SU-DHL-6 (cell line): Measurements from ENCODE around the gene ABHD17B.

Experiments
- H2AFZ ChIP-seq: fragments of 200-600 bp; sonication (generic); 2 replicates; pipeline ENCODE4 v1.6.1; 2014; ENCODE audit warnings: low read depth, mild to moderate bottlenecking, moderate library complexity, mixed read lengths, antibody characterized with exemption, low read length; ENCODE audit not compliant: severe bottlenecking
- H3F3A ChIP-seq: fragments of 200-600 bp; shearing (Covaris generic); 2 replicates; pipeline ENCODE4 v1.6.0; 2016; ENCODE audit warnings: antibody characterized with exemption, mild to moderate bottlenecking; ENCODE audit not compliant: insufficient read depth
- H3K27ac ChIP-seq: fragments of 200-600 bp; sonication (generic); 2 replicates; pipeline ENCODE4 v1.5.1; 2016; ENCODE audit warnings: low read depth, mild to moderate bottlenecking, low read length, moderate library complexity, mixed read lengths
- H3K27me3 ChIP-seq: fragments of 200-600 bp; sonication (generic), shearing (Covaris generic); 2 replicates; pipeline ENCODE4 v1.6.0; 2014; ENCODE audit warnings: mild to moderate bottlenecking, low read length
- H3K36me3 ChIP-seq: fragments of 200-600 bp; sonication (generic); 2 replicates; pipeline ENCODE4 v1.6.1; 2014; ENCODE audit warnings: mild to moderate bottlenecking, low read length, mixed read lengths
- H3K4me2 ChIP-seq: fragments of 300-600, 200-600 bp; shearing (Covaris generic), sonication (generic); 2 replicates; pipeline ENCODE4 v1.6.0; 2014; ENCODE audit warnings: low read length, low read depth, mild to moderate bottlenecking; ENCODE audit not compliant: poor library complexity, severe bottlenecking
- H3K4me3 ChIP-seq: fragments of 200-600 bp; sonication (generic); 2 replicates; pipeline ENCODE4 v1.5.1; 2014; ENCODE audit warnings: antibody characterized with exemption, low read length, mild to moderate bottlenecking, mixed read lengths; ENCODE audit not compliant: insufficient read depth, poor library complexity, severe bottlenecking
- H3K79me2 ChIP-seq: fragments of 200-600 bp; sonication (generic); 2 replicates; pipeline ENCODE4 v1.6.1; 2014; ENCODE audit warnings: mild to moderate bottlenecking, low read length, moderate library complexity; ENCODE audit not compliant: insufficient read depth
- H3K9ac ChIP-seq: fragments of 200-600 bp; sonication (generic); 2 replicates; pipeline ENCODE4 v1.7.0; 2014; ENCODE audit warnings: mild to moderate bottlenecking, low read length
- H3K9me2 ChIP-seq: fragments of 200-600 bp; sonication (generic); replicated peaks from 2 replicates; pipeline ENCODE4 v1.6.1; 2014; ENCODE audit warnings: low read length; ENCODE audit not compliant: insufficient read depth
- H3K9me3 ChIP-seq: fragments of 200-600 bp; sonication (generic); 2 replicates; pipeline ENCODE4 v1.6.1; 2014; ENCODE audit warnings: low read length, mixed read lengths; ENCODE audit not compliant: insufficient read depth
- H4K20me1 ChIP-seq: fragments of 200-600 bp; sonication (generic); 2 replicates; pipeline ENCODE4 v1.6.1; 2014; ENCODE audit warnings: low read depth, mild to moderate bottlenecking, antibody characterized with exemption, low read length, moderate library complexity, mixed read lengths
- EZH2phosphoT487 ChIP-seq: fragments of 200-600 bp; sonication (generic), shearing (Covaris generic); conservative IDR thresholded peaks from 2 replicates; pipeline ENCODE4 v1.6.1; 2018; ENCODE audit warnings: mild to moderate bottlenecking, antibody characterized with exemption, low read length, moderate library complexity, mixed read lengths
- TF ChIP-seq, protein P1 (sequence below): fragments of 200-600 bp; sonication (generic); IDR thresholded peaks from one replicate; pipeline ENCODE4 v1.5.1; 2017; ENCODE audit warnings: antibody characterized with exemption, mild to moderate bottlenecking, low read length, moderate library complexity; ENCODE audit not compliant: insufficient read depth, poor library complexity, severe bottlenecking

The ABHD17B gene

GRCh38 chr9:71876106-71876505 is 34.9 kb downstream of the ABHD17B start:
- H3K9me2 ChIP-seq = no peaks in the 10 kb centered on the region

GRCh38 chr9:71875345-71875744 is 35.6 kb downstream of the ABHD17B start:
- Histone ChIP-seq H3K79me2 (peaks cover 51% of the 10 kb centered on the region), H3K4me2 (no peak overlapping the region), H3K27me3 (no peaks in the 10 kb centered on the region), H4K20me1 (no peaks in the 10 kb centered on the region), H3K4me3 (no peak overlapping the region), H2AFZ (no peak overlapping the region), H3K9me3 (peaks cover 25% of the 10 kb centered on the region; the same call in 1 of the 2 replicates), H3K9ac (no peak overlapping the region), H3K36me3 (peaks cover 17% of the 10 kb centered on the region; the same call in 1 of the 2 replicates), H3K9me2 (no peaks in the 10 kb centered on the region), H3K27ac (no peak overlapping the region), H3F3A (no peaks in the 10 kb centered on the region)
- TF ChIP-seq, protein P1, sequence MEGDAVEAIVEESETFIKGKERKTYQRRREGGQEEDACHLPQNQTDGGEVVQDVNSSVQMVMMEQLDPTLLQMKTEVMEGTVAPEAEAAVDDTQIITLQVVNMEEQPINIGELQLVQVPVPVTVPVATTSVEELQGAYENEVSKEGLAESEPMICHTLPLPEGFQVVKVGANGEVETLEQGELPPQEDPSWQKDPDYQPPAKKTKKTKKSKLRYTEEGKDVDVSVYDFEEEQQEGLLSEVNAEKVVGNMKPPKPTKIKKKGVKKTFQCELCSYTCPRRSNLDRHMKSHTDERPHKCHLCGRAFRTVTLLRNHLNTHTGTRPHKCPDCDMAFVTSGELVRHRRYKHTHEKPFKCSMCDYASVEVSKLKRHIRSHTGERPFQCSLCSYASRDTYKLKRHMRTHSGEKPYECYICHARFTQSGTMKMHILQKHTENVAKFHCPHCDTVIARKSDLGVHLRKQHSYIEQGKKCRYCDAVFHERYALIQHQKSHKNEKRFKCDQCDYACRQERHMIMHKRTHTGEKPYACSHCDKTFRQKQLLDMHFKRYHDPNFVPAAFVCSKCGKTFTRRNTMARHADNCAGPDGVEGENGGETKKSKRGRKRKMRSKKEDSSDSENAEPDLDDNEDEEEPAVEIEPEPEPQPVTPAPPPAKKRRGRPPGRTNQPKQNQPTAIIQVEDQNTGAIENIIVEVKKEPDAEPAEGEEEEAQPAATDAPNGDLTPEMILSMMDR = no peak
- TF ChIP-seq EZH2phosphoT487 = no peak

More at GRCh38 chr9:71876106-71876505, 34.9 kb downstream of the ABHD17B start:
- no peak overlapping the region for H3K9ac ChIP-seq
- no peak for TF ChIP-seq EZH2phosphoT487
- TF ChIP-seq, protein P1 = no peak
- H3K27ac ChIP-seq = no peak overlapping the region
- no peak overlapping the region for H2AFZ ChIP-seq
- H3F3A ChIP-seq = no peaks in the 10 kb centered on the region
- no peaks in the 10 kb centered on the region for H3K27me3 ChIP-seq
- no peak overlapping the region for H3K4me3 ChIP-seq
- H3K4me2 ChIP-seq = no peak overlapping the region
- peaks cover 18% of the 10 kb centered on the region; the same call in 1 of the 2 replicates for H3K36me3 ChIP-seq
- peaks cover 57% of the 10 kb centered on the region for H3K79me2 ChIP-seq
- peaks cover 25% of the 10 kb centered on the region; the same call in 1 of the 2 replicates for H3K9me3 ChIP-seq
- H4K20me1 ChIP-seq = no peaks in the 10 kb centered on the region

DNA sequence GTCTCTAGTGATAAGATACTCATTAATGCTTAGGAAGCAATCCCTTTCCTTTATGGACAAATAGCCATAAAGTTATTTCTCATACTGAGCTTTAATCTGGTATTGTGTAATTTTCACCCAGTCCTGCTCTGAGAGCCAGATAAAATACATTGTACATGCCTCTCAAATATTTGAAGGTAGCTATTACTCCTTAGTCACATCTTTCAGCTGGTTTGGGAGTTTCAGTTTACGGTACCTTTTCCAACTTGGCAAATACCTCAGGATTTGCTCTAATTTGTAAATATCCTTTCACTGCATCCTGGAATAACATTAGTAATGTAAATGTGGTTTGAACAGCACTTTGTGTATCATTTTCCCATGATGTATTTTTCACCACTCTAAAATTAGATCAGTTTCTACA is 47.4 kb downstream of the ABHD17B start:
- no peak overlapping the region for H3K9ac ChIP-seq
- H3F3A ChIP-seq = no peaks in the 10 kb centered on the region; the same call in 1 of the 2 replicates
- TF ChIP-seq EZH2phosphoT487 = no peak
- TF ChIP-seq, protein P1 = no peak
- peaks cover 10% of the 10 kb centered on the region; the same call in 1 of the 2 replicates for H3K9me3 ChIP-seq
- no peak overlapping the region for H3K27ac ChIP-seq
- H3K9me2 ChIP-seq = no peaks in the 10 kb centered on the region
- no peak overlapping the region for H3K4me2 ChIP-seq
- no peak overlapping the region for H3K4me3 ChIP-seq
- no peaks in the 10 kb centered on the region for H3K27me3 ChIP-seq
- no peaks in the 10 kb centered on the region for H4K20me1 ChIP-seq
- H3K79me2 ChIP-seq = no peaks in the 10 kb centered on the region
- no peak overlapping the region for H2AFZ ChIP-seq
- H3K36me3 ChIP-seq = peaks cover 18% of the 10 kb centered on the region
